NOMO-1 treated with dmso at 0.1 percent for 144 hours (cell line): Measurements from ENCODE around the gene KIAA0319L.
A peak's percentile ranks its signal among the peaks of the same experiment; 100 is the strongest.

Experiments
- DNase-seq: peaks from one replicate; lab custom pipeline; 2025; ENCODE audit not compliant: unreplicated experiment; lab: John Stamatoyannopoulos, UW

The KIAA0319L gene

DNA sequence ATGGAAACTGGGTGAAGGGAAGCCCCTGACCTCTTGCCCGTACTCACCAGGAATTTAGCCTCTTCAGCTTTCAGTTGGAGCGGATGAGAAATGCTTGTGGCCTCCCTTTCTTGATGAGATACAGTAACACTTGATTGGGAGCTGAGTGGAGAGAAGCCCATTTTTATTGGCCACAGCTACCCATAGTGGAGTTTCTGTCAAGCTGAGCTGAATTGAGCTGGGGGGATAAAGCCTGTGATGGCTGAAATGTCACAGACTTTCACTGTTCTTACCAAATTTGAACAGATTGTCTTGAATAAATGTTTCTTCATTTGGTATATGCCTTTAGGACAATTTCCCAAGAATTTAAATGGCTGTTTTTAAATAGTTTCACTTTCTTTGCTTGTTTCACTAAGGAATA is 162.8 kb downstream of the KIAA0319L start:
- no peak for DNase-seq

DNA sequence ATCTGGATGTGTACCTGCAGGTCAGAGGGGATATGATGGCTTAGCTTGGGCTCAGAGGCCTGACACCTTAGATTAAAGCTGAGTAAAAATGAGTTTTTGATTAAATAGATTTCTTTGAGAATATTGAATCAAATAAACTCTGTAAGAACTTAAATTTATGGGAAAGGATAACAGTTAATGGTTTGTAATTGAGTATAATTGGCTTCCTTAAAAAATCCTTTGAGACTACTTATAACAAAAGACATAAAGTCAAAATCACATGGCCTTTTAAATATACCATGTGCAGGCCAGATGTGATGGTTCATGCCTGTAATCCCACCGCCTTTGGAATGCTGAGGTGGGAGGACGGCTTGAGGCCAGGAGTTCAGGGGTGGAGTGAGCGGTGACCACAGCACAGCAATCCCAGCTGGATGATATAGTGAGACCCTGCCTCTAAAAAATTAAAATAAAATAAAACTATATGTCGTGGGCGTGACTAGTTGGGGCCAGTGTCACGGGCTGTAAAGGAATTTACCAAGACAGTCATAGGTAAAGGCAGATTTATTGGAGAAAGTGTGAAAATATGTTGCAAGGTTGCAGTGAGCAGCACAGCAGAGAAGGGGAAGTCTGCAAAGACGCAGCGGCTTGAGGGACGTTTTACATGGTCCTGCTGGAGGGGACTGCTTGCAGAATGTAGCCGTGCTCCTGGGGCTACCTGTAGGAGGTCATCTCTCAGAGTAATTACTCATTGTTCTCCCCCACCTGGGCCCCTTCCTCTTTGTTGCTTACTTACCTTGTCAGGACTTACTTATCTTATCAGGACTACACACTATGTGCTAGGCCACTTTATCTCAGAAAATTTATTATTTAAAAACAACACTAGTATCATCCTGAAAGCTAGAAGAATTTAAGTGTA is 166.4 kb downstream of the KIAA0319L start:
- peak; percentile 21 for DNase-seq

DNA sequence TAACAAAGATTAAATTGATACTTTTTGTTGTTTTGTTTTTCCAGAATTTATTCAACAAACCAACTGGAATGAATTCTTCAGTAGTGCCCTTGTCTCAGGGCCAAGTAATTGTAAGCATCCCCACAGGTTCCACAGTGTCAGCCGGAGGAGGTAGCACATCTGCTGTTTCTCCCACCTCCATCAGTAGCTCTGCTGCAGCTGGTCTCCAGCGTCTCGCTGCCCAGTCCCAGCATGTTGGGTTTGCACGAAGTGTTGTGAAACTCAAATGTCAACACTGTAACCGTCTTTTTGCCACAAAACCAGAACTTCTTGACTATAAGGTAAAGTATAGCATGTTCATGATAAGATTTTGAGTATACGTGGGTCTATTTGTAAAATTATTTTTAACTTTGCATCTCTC is 170.2 kb downstream of the KIAA0319L start:
- peak; percentile 17 for DNase-seq

DNA sequence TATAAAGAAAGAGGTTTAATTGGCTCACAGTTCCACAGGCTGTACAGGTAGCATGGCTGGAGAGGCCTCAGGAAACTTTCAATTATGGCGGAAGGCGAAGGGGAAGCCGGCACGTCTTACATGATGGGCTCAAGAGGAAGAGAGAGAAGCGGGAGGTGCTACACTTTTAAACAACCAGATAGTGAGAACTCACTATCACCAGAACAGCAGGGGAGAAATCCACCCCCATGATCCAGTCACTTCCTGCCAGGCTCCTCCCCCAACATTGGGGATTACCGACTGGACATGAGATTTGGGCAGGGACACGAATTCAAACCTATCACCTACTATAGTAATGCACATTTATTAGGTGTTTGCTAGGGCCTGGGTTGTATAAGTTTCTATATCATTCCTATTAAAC is 170.9 kb downstream of the KIAA0319L start:
- DNase-seq, result no peak
